Activated CD8-positive, alpha-beta memory T cell treated with anti-CD3 and anti-CD28 coated beads for 1 hour (primary cell): ENCODE data around the gene LRRC37A3.
"Not testable (repeated sequence)": the region's sequence is repeated elsewhere in the genome, so short reads cannot be mapped to it uniquely, and the experiment has no call there.

ENCODE experiments used
- DNase-seq, 2 donors: peaks; one replicate each; pipeline ENCODE4 v3.0.0-alpha.2; 2020; ENCODE audit warnings: low read depth in 1 of 2; ENCODE audit errors: extremely low read depth in 1 of 2

LRRC37A3 gene

DNA sequence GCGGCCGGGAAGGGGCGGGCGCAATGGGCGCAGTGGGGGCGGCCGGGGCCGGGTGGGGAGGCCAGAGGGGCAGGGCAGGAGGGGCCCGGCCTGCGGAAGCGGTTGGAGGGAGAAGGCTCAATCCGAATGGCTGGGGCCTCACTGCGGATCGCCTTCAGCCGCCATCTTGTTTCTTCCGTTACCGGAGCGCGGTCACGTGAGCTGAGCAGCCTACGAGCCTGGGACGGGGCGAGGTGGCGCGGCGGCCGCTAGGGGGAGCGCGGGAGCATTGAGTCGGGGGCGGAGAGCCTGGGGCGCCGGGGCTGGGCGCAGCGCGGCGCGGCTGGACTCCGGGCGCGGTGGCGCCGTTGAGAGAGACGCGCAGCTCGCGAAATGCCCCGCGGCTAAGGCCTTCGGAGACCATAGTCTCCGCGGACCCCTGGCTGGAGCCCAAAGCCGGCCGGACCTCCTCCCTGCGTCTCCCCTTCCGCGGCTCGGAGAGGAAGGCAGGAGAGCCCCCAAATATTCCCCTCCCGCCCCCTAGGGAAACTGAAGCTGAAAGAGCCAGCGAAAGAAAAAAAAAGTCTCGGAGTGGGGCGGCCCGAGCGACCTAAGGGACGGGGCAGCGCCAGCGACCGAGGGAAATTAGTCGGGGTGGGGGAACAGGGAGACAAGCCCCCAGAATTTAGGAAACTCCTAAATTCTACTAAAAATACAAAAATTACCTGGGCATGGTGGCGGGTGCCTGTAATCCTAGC is at the start of gene LRRC37A3:
Gene LRRC37A3 (minus strand): TSS at position 190 of the 737 bp plus-strand sequence. CDS start 22,221 bp downstream, outside the sequence.
- DNase-seq = peak; percentile 92 to 99

DNA sequence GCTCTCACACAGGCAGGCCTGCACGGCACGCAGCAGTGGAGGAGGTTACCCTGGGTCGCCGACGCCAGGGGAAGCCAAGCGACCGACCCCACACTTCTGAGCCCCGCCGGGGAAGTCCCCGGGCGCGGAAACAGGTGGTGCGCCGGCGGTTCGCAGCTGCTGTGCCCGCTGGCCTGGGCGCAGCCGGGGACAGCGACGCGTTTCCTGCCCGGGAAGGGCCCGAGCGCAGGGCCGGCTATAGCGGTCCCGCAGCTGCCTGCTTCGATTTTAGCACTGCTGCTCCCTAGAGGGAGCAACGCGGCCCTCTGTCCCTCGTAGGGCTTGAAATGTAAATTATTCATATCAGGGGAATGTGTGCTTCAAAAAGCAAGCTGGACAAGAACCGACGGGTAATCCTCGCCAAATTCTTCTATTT is 46.6 kb upstream of the LRRC37A3 start:
- DNase-seq = peak; percentile 71 to 73

DNA sequence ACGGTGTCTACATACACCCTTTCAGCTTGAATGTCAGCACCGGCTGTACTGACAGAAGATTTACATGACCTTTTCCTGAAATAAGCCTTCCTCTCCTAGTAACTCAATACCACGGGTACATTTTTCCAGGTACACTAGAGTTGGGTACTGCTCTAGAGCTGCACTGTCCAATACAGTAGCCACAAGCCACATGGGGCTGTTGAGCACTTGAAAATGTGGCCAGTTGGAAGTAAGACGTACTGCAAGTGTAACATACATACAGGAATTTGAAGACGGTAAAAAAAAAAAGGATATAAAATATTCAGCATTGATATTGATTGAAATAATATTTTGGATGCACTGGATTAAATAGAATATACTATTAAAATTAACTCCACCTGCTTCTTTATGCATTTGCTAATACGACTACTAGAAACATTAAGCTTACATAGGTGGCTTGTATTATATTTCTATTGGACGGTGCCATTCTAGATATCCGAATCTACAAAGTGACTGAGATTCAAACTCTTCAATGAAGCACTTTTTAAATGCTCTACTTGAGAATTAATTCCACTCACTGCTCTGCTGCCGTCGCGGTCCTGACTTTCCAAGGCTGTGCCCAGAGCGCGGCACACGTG is 46.1 kb upstream of the LRRC37A3 start:
- not testable (repeated sequence) for DNase-seq

DNA sequence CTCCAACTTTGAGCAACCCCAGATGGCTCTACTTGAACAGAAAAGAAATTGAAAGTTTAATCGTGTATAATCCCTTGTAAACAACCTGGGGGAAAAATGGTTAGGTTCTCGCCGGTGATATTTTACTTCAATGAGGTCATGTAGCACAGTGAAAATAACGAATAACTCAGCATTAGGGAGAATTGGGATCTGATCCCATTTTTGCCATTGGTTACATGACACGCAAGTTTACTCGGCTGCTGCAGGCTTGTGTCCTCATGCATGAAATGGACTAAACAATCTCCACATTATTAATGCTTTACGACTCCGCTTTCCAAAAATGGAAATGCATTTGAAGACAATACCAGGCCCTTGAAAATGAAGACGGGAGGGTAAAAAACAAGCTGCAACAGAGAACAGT is 45.5 kb upstream of the LRRC37A3 start:
- no peak for DNase-seq

DNA sequence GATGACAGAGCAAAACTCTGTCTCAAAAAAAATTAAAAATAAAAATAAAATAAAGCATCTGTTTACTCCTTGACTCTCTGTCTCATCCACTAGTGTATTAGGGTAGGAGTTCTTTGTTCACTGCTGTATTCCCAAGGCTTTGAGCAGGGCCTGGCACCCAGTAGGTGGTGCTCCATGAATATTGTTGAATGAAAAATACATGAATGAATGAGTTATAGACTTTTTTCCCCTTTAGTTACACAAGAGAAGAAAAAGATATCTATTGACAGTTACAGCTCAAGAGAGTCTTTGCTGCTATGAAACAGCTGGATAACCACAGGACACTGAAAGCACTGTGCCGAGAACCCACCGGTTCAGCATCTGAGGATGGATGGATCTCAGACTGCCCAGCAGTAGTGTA is 44.5 kb upstream of the LRRC37A3 start:
- not testable (repeated sequence) for DNase-seq

DNA sequence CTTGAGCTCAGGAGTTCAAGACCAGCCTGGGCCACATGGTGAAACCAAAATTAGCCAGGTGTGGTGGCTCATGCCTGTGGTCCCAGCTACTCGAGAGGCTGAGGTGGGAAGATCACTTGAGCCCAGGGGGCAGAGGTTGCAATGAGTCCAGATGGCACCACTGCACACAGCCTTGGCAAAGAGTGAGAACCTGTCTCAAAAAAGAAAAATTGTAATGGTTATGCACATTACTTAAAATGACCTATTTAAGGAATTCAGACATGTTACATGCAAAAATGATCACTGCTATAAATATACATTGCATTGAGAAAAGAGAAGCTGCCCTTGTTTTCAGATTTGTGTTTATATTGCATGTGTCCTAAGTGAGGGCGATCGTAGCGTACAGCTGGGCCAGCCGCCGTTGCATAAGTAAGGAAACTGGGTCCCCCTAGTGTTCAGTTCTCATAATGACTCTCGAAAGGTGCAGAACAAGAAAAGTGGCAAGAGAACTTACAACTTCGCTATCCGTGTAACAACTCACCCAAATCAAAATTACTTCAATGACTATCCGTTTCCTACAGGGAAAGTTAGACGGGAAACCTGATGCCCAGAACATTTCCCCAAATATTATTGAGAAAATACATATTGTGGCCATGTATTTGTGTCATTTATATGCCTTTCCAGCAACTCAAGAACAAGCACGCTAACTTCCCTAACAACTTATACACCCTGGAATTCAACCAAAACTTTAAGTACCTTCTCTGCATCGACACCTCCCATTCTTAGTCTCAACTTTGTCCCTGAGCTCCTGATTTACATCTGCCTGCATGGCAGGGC is 42.5 kb upstream of the LRRC37A3 start:
- DNase-seq = peak in 1 of 2 donors; percentile 38

DNA sequence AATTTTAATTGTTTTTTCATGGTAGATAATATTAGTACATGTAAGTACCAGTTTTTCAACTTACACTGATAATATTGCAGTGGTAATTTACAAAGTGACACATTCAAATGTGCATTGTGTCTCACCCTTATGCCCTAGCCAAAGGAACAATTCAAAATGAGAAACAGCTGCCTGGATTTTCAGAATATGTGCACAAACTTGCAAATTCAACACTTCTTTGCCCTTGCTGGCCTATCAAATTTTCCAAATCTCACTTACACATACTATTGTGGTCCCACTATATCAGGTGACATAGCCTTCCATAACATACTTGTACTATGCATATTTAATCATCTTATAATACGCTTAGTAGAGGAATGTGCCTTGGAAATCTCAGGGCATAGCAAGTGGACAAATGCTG is 32.6 kb upstream of the LRRC37A3 start:
- DNase-seq = no peak

DNA sequence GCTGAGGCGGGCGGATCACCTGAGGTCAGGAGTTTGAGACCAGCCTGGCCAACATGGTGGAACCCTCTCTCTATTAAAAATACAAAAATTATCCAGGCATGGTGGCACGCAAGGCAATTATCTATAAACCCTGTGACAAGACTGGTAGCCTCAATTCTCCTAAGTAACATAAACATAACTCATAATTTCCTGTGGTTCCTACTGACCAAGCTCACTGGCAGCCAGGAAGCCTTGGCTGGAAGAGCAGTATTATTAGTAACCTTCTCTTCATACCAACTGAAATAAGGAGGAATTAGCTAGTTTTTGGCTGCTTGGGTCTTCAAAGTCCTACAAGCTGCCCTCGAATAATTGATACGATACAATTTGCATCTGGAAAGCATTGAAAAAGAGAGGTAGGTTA is 31.6 kb upstream of the LRRC37A3 start:
- no peak for DNase-seq

DNA sequence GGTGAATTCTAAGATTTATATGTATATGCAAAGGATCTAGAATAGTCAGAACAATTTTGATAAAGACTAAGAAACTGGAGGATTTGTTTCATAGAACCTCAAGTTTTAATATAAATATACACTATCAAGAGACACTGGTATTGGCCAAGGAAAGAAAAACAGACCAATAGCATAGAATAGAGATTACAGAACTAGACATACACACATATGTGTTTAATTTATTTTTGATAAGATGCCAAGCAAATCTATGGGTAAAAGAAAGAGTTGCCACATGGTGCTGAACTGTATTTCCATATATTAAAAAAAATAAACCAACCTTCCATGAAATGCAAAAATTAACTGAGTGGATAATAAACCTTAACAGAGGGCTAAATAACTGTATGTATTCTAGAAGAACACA is 27.9 kb upstream of the LRRC37A3 start:
- DNase-seq = no peak

DNA sequence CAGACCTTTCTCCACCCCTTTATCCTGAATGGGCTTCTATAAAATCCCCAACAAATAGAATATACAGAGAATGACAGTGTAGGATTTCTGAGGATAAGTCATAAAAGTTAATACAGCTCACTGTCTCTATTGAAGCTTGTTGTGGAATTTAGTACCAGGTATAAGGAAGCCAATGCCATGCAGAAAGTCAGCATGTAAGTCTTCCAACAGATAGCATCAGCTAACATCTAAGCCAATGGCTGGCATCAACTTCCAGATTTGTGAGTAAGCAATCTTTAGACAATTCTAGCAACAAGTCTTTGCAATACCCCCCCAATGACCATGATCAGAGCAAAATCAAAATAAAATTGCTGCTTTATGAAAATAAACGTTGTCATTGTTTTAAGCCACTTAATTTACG is 22.5 kb upstream of the LRRC37A3 start:
- DNase-seq = no peak

DNA sequence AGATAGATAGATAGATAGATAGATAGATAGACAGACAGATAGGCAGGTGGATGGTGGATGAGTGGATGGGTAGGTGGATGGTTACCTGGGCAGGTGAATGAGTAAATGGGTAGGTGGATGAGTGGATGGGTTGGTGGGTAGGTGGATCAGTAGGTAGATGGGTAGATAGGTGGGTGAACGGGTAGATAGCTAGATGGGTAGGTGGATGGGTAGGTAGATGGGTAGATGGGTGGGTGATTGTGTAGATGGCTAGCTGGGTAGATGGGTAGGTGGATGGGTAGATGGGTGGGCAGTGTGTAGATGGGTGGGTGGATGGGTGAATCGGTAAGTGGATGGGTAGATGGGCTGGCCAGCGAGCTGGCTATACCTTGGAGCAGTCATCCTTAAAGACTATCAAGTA is 21.8 kb upstream of the LRRC37A3 start:
- no peak for DNase-seq

DNA sequence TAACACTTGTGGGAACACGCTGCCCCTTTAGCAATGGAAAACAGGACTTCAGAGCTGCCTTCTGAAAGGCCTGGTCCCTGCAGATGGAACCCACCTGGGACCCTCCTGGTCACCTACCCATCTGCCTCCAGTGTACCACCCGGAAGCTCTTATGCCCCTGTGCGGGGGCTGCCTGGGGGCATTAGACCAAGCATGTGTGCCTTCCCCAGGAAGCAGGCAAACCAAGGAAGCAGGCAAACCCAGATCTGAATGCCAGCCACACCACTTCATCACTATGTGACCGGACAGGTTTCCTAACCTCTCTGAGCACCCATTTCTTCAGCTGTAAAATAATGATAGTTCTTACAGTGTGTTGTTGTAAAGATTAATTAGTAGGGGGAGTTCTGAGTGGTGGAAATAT is 20.8 kb upstream of the LRRC37A3 start:
- no peak for DNase-seq

DNA sequence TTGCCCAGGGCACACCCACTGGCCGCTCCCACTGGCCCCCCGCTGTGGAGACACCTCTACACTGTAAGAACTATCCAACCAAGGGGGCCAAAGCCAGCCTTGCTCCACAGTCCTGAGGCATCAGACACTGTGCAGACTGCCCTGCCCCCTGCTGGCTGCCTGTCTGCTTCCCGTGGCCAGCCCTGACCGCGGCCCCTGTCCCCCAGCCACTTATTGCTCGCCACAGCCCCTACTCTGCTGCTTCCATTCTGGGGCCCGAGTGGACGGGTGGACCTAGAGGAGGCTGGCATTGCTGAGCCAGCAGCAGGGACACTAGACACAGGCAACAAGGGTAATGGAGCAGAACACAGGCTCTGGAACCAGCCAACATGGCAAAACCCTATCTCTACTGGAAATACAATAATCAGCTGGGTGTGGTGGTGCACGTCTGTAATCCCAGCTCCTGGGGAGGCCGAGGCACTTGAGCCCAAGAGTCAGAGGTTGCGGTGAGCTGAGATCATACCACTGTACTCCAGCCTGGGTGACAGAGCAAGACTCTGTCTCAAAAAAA is 19.7 kb upstream of the LRRC37A3 start:
- DNase-seq = peak; percentile 8 to 39

DNA sequence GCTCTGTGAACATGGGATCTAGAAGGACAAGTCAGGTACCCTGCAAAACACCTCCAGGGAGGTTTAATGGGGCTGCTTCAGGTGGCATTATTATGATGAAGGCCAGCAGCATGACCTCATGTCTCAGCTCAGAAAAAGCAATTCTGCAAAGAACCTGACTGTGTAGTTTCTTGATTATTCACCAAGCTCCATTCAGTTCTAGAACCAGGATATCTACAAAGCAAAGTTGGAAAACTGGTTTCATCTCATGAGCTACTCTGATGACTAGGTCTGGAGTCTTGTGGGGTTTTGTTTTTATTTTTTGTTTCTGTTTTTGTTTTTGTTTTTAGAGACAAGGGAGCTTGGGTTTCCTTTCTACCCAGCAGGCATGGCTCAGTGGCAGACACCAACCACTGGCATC is 19.0 kb upstream of the LRRC37A3 start:
- DNase-seq = no peak

DNA sequence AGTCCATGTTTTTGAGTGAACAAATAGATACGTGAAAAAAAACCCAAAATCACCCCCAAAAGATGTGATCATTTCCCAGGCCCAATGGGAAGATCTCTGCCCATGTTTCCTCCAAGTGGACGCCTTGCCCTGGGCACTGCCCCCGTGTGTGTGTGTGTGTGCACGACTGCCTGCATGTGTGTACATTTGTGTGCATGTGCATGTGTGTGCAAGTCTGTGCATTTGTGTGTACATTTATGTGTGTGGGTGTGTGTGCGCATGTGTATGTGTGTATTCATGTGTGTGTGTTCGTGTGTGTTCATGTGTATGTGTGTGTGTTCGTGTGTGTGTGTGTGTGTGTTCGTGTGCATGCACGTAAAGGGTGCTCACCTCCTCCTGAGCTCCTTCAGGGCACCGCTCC is 16.8 kb upstream of the LRRC37A3 start:
- no peak for DNase-seq

DNA sequence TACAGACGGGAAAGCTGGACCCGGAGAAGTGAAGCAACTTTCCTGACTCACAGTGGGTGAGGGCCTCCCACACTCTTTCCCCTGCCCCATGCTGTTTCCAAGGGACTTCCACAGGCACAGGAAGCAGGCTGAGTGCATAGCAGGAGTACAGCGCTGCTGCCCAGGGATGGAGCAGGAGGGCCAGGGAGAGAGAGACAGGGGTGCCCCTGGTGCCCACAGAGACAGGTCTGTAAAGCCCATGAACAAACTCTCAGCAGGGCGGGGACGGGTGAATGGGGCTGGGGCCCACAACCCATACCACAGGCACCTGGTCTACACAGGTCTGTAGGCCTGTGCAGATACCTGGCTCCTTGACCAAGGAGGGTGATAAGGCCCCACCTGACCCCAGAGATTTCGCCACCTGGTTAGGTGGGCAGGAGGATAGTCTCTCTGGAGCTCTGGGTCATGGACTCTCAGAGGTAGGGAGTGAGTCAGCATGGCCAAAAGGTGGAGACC is 15.1 kb upstream of the LRRC37A3 start:
- not testable (repeated sequence) for DNase-seq

DNA sequence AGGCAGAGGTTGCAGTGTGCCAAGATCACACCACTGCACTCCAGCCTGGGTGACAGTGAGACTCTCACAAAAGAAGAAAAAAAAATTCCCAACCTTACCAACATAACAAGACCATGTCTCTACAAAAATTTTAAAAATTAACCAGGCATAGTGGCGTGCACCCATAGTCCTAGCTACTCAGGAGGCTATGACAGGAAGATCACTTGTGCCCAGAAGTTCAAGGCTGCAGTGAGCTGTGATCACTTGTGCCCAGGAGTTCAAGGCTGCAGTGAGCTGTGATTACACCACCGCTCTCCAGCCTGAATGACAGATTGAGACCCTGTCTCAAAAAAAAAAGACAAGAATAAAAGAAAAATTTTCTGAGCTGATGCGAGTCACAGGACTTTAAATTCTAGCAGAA is 13.6 kb upstream of the LRRC37A3 start:
- DNase-seq = not testable (repeated sequence)

DNA sequence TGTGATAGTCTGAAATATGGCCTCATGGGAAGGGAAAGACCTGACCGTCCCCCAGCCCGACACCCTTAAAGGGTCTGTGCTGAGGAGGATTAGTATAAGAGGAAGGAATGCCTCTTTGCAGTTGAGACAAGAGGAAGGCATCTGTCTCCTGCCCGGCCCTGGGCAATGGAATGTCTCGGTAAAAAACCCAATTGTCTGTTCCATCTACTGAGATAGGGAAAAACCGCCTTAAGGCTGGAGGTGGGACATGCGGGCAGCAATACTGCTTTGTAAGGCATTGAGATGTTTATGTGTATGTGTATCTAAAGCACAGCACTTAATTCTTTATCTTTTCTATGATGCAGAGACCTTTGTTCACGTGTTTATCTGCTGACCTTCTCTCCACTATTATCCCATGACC is 11.1 kb upstream of the LRRC37A3 start:
- not testable (repeated sequence) for DNase-seq

DNA sequence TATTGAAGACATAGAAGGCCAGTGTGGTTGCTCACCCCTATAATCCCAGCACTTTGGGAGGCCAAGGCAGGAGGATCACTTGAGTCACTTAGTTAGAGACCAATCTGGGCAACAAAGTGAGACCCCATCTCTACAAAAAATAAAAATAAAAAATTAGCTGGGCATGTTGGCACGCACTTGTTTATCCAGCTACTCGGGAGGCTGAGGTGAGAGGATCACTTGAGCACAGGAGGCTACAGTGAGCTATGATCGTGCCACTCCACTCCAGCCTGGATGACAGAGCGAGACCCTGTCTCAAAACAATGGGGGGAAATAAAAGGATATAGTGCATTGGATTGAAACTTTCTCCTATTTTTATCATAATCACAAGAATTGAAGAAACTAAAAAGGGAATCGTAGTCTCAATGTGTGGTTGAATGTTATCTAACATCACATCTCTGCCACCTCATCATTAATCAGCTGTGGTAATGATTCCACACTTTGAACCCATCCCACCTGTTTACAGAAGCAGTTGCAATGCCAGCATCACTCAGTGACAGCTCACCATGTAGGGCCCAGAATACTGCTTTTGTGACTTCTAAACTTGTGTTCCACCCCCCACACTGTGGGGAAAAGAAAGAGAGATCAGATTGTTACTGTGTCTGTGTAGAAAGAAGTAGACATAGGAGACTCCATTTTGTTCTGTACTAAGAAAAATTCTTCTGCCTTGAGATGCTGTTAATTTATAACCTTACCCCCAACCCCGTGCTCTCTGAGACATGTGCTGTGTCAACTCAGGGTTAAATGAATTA is 10.3 kb upstream of the LRRC37A3 start:
- not testable (repeated sequence) for DNase-seq

DNA sequence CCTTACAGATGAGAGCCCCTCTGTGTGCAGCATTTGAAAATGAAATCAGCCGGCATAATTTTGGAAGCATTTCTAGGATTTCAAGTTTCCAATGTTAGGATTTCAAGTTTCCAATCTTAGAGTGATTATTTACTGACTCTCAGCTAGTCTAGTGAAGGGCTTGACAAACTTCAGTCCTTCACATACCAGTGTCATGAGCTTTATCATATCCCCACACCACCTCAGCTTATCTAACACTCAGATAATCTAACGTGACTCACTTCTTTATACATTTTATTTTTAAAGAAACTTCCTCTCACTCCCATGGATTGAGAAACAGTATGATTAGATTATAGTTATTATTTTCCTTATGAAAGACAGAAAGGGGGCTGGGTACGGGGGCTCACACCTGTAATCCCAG is 9.4 kb upstream of the LRRC37A3 start:
- DNase-seq = not testable (repeated sequence)
